A549 (cell line): ENCODE data around the gene IQCE. TPM values are rescaled to one million over a fixed set of nuclear protein-coding genes. Genes with fewer than 3 reads are reported as not detected.
"Not testable (repeated sequence)": the region's sequence is repeated elsewhere in the genome, so short reads cannot be mapped to it uniquely, and the experiment has no call there.

ENCODE experiments used
- ATAC-seq, 2 experiments: fragments of 200-7000 bp in 1 of 2; fragments of >200 bp in 1 of 2; cut with Nextera tagmentation in 1 of 2; cut with Tn5 transposase in 1 of 2; 3 replicates each; pipeline versions ENCODE4 v1.8.0 to v1.9.1; 2018 to 2020; ENCODE audit warnings: mild to moderate bottlenecking in 1 of 2, moderate library complexity in 1 of 2
- CTCF ChIA-PET: fragments of 300-600 bp; sonication (Branson Sonifier 250); formaldehyde crosslinking; extraction: SDS; loops from one replicate; lab custom pipeline; 2021; ENCODE audit warnings: antibody characterized with exemption, inconsistent platforms; lab: Yijun Ruan, JAX
- POLR2A ChIA-PET: fragments of 350-600 bp; formaldehyde crosslinking; extraction: SDS; loops from one replicate; lab custom pipeline; 2021; ENCODE audit warnings: antibody characterized with exemption, inconsistent platforms; lab: Yijun Ruan, JAX
- DNase-seq, 2 experiments: peaks; one replicate each; pipeline versions ENCODE4 v3.0.0 to v3.0.0-alpha.2; 2011 to 2016; ENCODE audit warnings: low read depth in 1 of 2, low spot score in 1 of 2
- FAIRE-seq: peaks from 2 replicates; lab custom pipeline; 2011; peaks lifted over from hg19 to GRCh38; lab: Jason Lieb, UNC
- H3K27ac ChIP-seq, 2 experiments: fragments of >200 bp; sonication (Bioruptor Twin); formaldehyde crosslinking; 3 replicates each; pipeline ENCODE4 v1.5.1; 2016 to 2017
- H3K4me1 ChIP-seq: fragments of >200 bp; sonication (Bioruptor Twin); formaldehyde crosslinking; 3 replicates; pipeline ENCODE4 v1.6.1; 2016
- H3K4me2 ChIP-seq: fragments of >200 bp; sonication (Bioruptor Twin); formaldehyde crosslinking; 3 replicates; pipeline ENCODE4 v1.6.1; 2016
- H3K4me3 ChIP-seq: fragments of >200 bp; sonication (Bioruptor Twin); formaldehyde crosslinking; 3 replicates; pipeline ENCODE4 v1.5.1; 2016
- H3K9me3 ChIP-seq: fragments of >200 bp; sonication (Bioruptor Twin); formaldehyde crosslinking; 3 replicates; pipeline ENCODE4 v1.6.1; 2016
- BHLHE40 ChIP-seq: IDR thresholded peaks from 2 replicates; pipeline ENCODE4 v1.6.1; 2012; ENCODE audit warnings: low read depth, low read length, inconsistent platforms
- EHF ChIP-seq: fragments of 250-450 bp; sonication (Bioruptor Pico); IDR thresholded peaks from 2 replicates; pipeline ENCODE4 v1.5.0; 2020; ENCODE audit warnings: mild to moderate bottlenecking
- FOSB ChIP-seq: fragments of 250-450 bp; sonication (Bioruptor Pico); IDR thresholded peaks from 2 replicates; pipeline ENCODE4 v1.5.0; 2020; ENCODE audit warnings: mild to moderate bottlenecking, moderate library complexity
- HDAC2 ChIP-seq: fragments of 200-600 bp; sonication (generic); IDR thresholded peaks from 2 replicates; pipeline ENCODE4 v1.6.1; 2016
- KDM5A ChIP-seq: fragments of 200-600 bp; sonication (generic); IDR thresholded peaks from 2 replicates; pipeline ENCODE4 v1.6.1; 2016; ENCODE audit warnings: antibody characterized with exemption, mild to moderate bottlenecking
- MYC ChIP-seq: IDR thresholded peaks from 2 replicates; pipeline ENCODE4 v1.6.1; 2012; ENCODE audit warnings: mild to moderate bottlenecking, inconsistent platforms, low read length, improper control_type of control experiment, borderline replicate concordance
- NR3C1 ChIP-seq: fragments of >200 bp; sonication (Bioruptor Twin); formaldehyde crosslinking; IDR thresholded peaks from 3 replicates; pipeline ENCODE4 v1.6.1; 2017
- SREBF2 ChIP-seq: fragments of 450-650 bp; IDR thresholded peaks from 2 replicates; pipeline ENCODE4 v1.6.1; 2014; ENCODE audit warnings: mild to moderate bottlenecking, moderate library complexity
- USF2 ChIP-seq: fragments of 450-650 bp; IDR thresholded peaks from 2 replicates; pipeline ENCODE4 v1.6.1; 2014; ENCODE audit warnings: antibody characterized with exemption
- WGBS: methylation state at CpG from one replicate; pipeline ENCODE4 v1.1.6; 2017; ENCODE audit errors: missing lambda C conversion rate; 5-methylcytosine and 5-hydroxymethylcytosine counted together
- polyA plus RNA-seq, 4 experiments: library from polyadenylated mRNA; depleted of rRNA in 3 of 4; stranded (reverse); fragments of >200 nt; fragmentation: RNase III in 1 of 4; extraction: RNeasy Plus Mini Kit Qiagen cat#74134 plus additional on column Dnase treatment in 1 of 4; gene quantifications; 2 replicates in 3 of 4; 3 replicates in 1 of 4; pipeline ENCODE4 v1.2.3, GENCODE V29; 2011 to 2017

The IQCE gene
- polyA plus RNA-seq, 2 of the 4 experiments (the other 2 are of a cell fraction): 10.6 to 13.0 TPM

- H3K27ac ChIP-seq, H3K4me3 ChIP-seq, CTCF ChIA-PET, H3K4me2 ChIP-seq, ATAC-seq, FAIRE-seq, DNase-seq, H3K9me3 ChIP-seq: not testable (repeated sequence)
- POLR2A ChIA-PET: interaction anchor here (0.7 kb wide), 2 partner anchors 15 to 177 kb away, joined by 7 read pairs; no protein-coding TSS in a partner anchor
- H3K4me1 ChIP-seq: peaks cover 34% of the 10 kb centered on the region
- WGBS: no CpG with 5 or more reads among the region's 8 CpGs
These were observed 26.0 kb upstream of the IQCE start for GRCh38 chr7:2532816-2533215.

- H3K9me3 ChIP-seq, DNase-seq, H3K4me2 ChIP-seq, CTCF ChIA-PET, H3K27ac ChIP-seq, H3K4me3 ChIP-seq, ATAC-seq, FAIRE-seq: not testable (repeated sequence)
- WGBS: 18% methylated on average over 4 of the region's 8 CpGs
- peaks cover 26% of the 10 kb centered on the region for H3K4me1 ChIP-seq
- POLR2A ChIA-PET: interaction anchor here (0.7 kb wide), 1 partner anchor 176 kb away, joined by 7 read pairs; no protein-coding TSS in a partner anchor
These were observed 25.2 kb upstream of the IQCE start for GRCh38 chr7:2533566-2533965.

- ATAC-seq, H3K9me3 ChIP-seq, H3K4me2 ChIP-seq, DNase-seq, H3K4me3 ChIP-seq, FAIRE-seq, POLR2A ChIA-PET, H3K27ac ChIP-seq, CTCF ChIA-PET: not testable (repeated sequence)
- WGBS: no CpG with 5 or more reads among the region's 34 CpGs
- H3K4me1 ChIP-seq: peaks cover 20% of the 10 kb centered on the region
These were observed 24.6 kb upstream of the IQCE start for GRCh38 chr7:2534214-2534613.

GRCh38 chr7:2535872-2536627 lies 22.7 kb upstream of the IQCE start:
- H3K4me2 ChIP-seq, DNase-seq, H3K4me3 ChIP-seq, POLR2A ChIA-PET, CTCF ChIA-PET, H3K27ac ChIP-seq, FAIRE-seq, H3K4me1 ChIP-seq, H3K9me3 ChIP-seq: not testable (repeated sequence)
- peak in 1 of 2 experiments; percentile 5; a peak in 2 of 6 replicates for ATAC-seq
- 82% methylated on average over 8 of the region's 19 CpGs for WGBS

GRCh38 chr7:2537981-2538851 lies 20.6 kb upstream of the IQCE start:
- ChIA-PET POLR2A (no interaction called here), CTCF (interaction anchor here (0.6 to 1.3 kb wide), 3 partner anchors 12 to 139 kb away, joined by 3 to 4 read pairs (median 3); no protein-coding TSS in a partner anchor)
- FAIRE-seq (no peak), ATAC-seq (peak; percentile 64 to 65), DNase-seq (no peak)
- Histone ChIP-seq H3K4me2 (no peak overlapping the region), H3K27ac (no peak overlapping the region), H3K4me1 (no peaks in the 10 kb centered on the region), H3K4me3 (no peak overlapping the region), H3K9me3 (no peaks in the 10 kb centered on the region)
- 93% methylated on average over 26 of the region's 47 CpGs for WGBS
- TF ChIP-seq SREBF2 (no peak), BHLHE40 (no peak), HDAC2 (no peak), KDM5A (no peak), USF2 (no peak), EHF (CRISPR knock-in tag) (no peak), FOSB (CRISPR knock-in tag) (no peak), NR3C1 (no peak), MYC (no peak)
